ENCODE data around the gene HSBP1L1.

- no peak for TF ChIP-seq EP300 (IDR thresholded peaks at IDR 0.05)
- TF ChIP-seq CTCF (IDR thresholded peaks at IDR 0.05): no peak
- TF ChIP-seq POLR2A (IDR thresholded peaks at IDR 0.05): no peak
- no peak for TF ChIP-seq POLR2AphosphoS5 (IDR thresholded peaks at IDR 0.05)
These were observed 20.8 kb upstream of the HSBP1L1 start for GRCh38 chr18:79943608-79944125.
